Loucy (cell line): Measurements from ENCODE around the gene SLC28A2.
"Not testable (repeated sequence)": the region's sequence is repeated elsewhere in the genome, so short reads cannot be mapped to it uniquely, and the experiment has no call there.

Experiments
- H2AFZ ChIP-seq: fragments of 200-600 bp; sonication (generic); 2 replicates; pipeline ENCODE4 v1.6.0; 2016; ENCODE audit warnings: antibody characterized with exemption, mild to moderate bottlenecking, low read length, moderate library complexity
- H3F3A ChIP-seq: fragments of 200-600 bp; 2 replicates; pipeline ENCODE4 v1.6.0; 2016; ENCODE audit warnings: antibody characterized with exemption, low read depth, mild to moderate bottlenecking
- H3K27me3 ChIP-seq: fragments of 200-600 bp; sonication (generic); 2 replicates; pipeline ENCODE4 v1.6.1; 2014; ENCODE audit warnings: low read length, mild to moderate bottlenecking; ENCODE audit not compliant: insufficient read depth, poor library complexity, severe bottlenecking
- H3K36me3 ChIP-seq: fragments of 200-600 bp; sonication (generic); 2 replicates; pipeline ENCODE4 v1.6.1; 2016; ENCODE audit warnings: low read length; ENCODE audit not compliant: insufficient read depth
- H3K4me1 ChIP-seq: fragments of 200-600 bp; sonication (generic); 2 replicates; pipeline ENCODE4 v1.5.1; 2014; ENCODE audit warnings: low read length, mild to moderate bottlenecking; ENCODE audit not compliant: insufficient read depth, poor library complexity, severe bottlenecking
- H3K4me2 ChIP-seq: fragments of 200-600 bp; sonication (generic); 2 replicates; pipeline ENCODE4 v1.6.0; 2014; ENCODE audit warnings: antibody characterized with exemption, low read length, low read depth, mild to moderate bottlenecking; ENCODE audit not compliant: poor library complexity, severe bottlenecking
- H3K4me3 ChIP-seq: fragments of 200-600 bp; sonication (generic); 2 replicates; pipeline ENCODE4 v1.5.1; 2014; ENCODE audit warnings: low read length, mild to moderate bottlenecking, mixed read lengths; ENCODE audit not compliant: poor library complexity, severe bottlenecking
- H3K79me2 ChIP-seq: fragments of 200-600 bp; sonication (generic); 2 replicates; pipeline ENCODE4 v1.6.1; 2014; ENCODE audit warnings: low read length; ENCODE audit not compliant: insufficient read depth
- H3K9ac ChIP-seq: fragments of 200-600 bp; sonication (generic); 2 replicates; pipeline ENCODE4 v1.6.0; 2014; ENCODE audit warnings: mild to moderate bottlenecking, low read depth, low read length, moderate library complexity; ENCODE audit not compliant: poor library complexity, severe bottlenecking
- H3K9me2 ChIP-seq: fragments of 200-600 bp; sonication (generic); replicated peaks from 2 replicates; pipeline ENCODE4 v1.6.1; 2016; ENCODE audit warnings: low read depth, low read length, mixed read lengths
- H3K9me3 ChIP-seq: fragments of 200-600 bp; sonication (generic); 2 replicates; pipeline ENCODE4 v1.6.1; 2014; ENCODE audit warnings: mild to moderate bottlenecking, antibody characterized with exemption, low read length, low read depth; ENCODE audit not compliant: insufficient read depth
- H4K20me1 ChIP-seq: fragments of 200-600 bp; sonication (generic); 2 replicates; pipeline ENCODE4 v1.6.0; 2014; ENCODE audit warnings: antibody characterized with exemption, low read length, mild to moderate bottlenecking; ENCODE audit not compliant: insufficient read depth, poor library complexity, severe bottlenecking
- CTCF ChIP-seq: fragments of 200-600 bp; sonication (generic); conservative IDR thresholded peaks from 2 replicates; pipeline ENCODE4 v1.5.1; 2014; ENCODE audit warnings: mild to moderate bottlenecking, antibody characterized with exemption, low read length
- EZH2phosphoT487 ChIP-seq: fragments of 200-600 bp; IDR thresholded peaks from 2 replicates; pipeline ENCODE4 v1.6.1; 2018; ENCODE audit warnings: antibody characterized with exemption, mild to moderate bottlenecking, moderate library complexity, borderline replicate concordance

Gene SLC28A2

GRCh38 chr15:45253330-45253729 is 1.3 kb downstream of the SLC28A2 start:
- peaks cover 5% of the 10 kb centered on the region for H3K4me1 ChIP-seq
- H3K9me3 ChIP-seq, result no peaks in the 10 kb centered on the region
- no peaks in the 10 kb centered on the region for H3K79me2 ChIP-seq
- H4K20me1 ChIP-seq, result no peaks in the 10 kb centered on the region
- no peak overlapping the region for H3K4me2 ChIP-seq
- no peaks in the 10 kb centered on the region for H3K9me2 ChIP-seq
- H3K27me3 ChIP-seq, result no peaks in the 10 kb centered on the region
- H2AFZ ChIP-seq, result no peak overlapping the region
- no peak for TF ChIP-seq EZH2phosphoT487
- peak; percentile 58 for TF ChIP-seq CTCF
- no peaks in the 10 kb centered on the region for H3F3A ChIP-seq
- no peaks in the 10 kb centered on the region for H3K36me3 ChIP-seq
- no peak overlapping the region for H3K4me3 ChIP-seq
- no peak overlapping the region for H3K9ac ChIP-seq

- H3F3A ChIP-seq, result no peaks in the 10 kb centered on the region
- H3K4me2 ChIP-seq, result no peak overlapping the region
- H3K27me3 ChIP-seq, result no peaks in the 10 kb centered on the region
- no peak overlapping the region for H3K4me3 ChIP-seq
- H2AFZ ChIP-seq, result no peak overlapping the region
- H3K9me3 ChIP-seq, result no peaks in the 10 kb centered on the region
- TF ChIP-seq EZH2phosphoT487 (no peak), CTCF (no peak)
- H3K79me2 ChIP-seq, result no peaks in the 10 kb centered on the region
- no peaks in the 10 kb centered on the region for H3K36me3 ChIP-seq
- peaks cover 6% of the 10 kb centered on the region for H3K4me1 ChIP-seq
- H3K9ac ChIP-seq, result no peak overlapping the region
- no peaks in the 10 kb centered on the region for H3K9me2 ChIP-seq
- H4K20me1 ChIP-seq, result no peaks in the 10 kb centered on the region
Observed at GRCh38 chr15:45254405-45254804, 2.4 kb downstream of the SLC28A2 start.

GRCh38 chr15:45254824-45255223 is 2.8 kb downstream of the SLC28A2 start:
- not testable (repeated sequence) for H4K20me1 ChIP-seq, H3K9me3 ChIP-seq, H3K79me2 ChIP-seq, H3F3A ChIP-seq, H3K9me2 ChIP-seq, H2AFZ ChIP-seq, H3K36me3 ChIP-seq, H3K4me2 ChIP-seq, H3K9ac ChIP-seq, H3K27me3 ChIP-seq, H3K4me3 ChIP-seq
- peaks cover 11% of the 10 kb centered on the region for H3K4me1 ChIP-seq

GRCh38 chr15:45259796-45260195 is 7.8 kb downstream of the SLC28A2 start:
- Histone ChIP-seq H3K4me2 (peak overlapping the region; percentile 1), H3K4me3 (no peak overlapping the region), H3K9ac (no peak overlapping the region), H3K4me1 (peaks cover 25% of the 10 kb centered on the region), H3K79me2 (no peaks in the 10 kb centered on the region), H2AFZ (no peak overlapping the region), H3K9me2 (no peaks in the 10 kb centered on the region), H3K9me3 (no peaks in the 10 kb centered on the region), H4K20me1 (no peaks in the 10 kb centered on the region), H3K27me3 (no peaks in the 10 kb centered on the region), H3K36me3 (no peaks in the 10 kb centered on the region), H3F3A (no peaks in the 10 kb centered on the region)
- TF ChIP-seq CTCF (no peak), EZH2phosphoT487 (no peak)
